Parathyroid adenoma (tissue), 2 donors: ENCODE measurements around the gene C11orf52.
"Not testable (repeated sequence)": the region's sequence is repeated elsewhere in the genome, so short reads cannot be mapped to it uniquely, and the experiment has no call there.

Experiments
- H2AFZ ChIP-seq: fragments of 300-600 bp; sonication (generic); one replicate; pipeline ENCODE4 v1.7.0; 2017; ENCODE audit warnings: antibody characterized with exemption, mild to moderate bottlenecking
- H3K27ac ChIP-seq: fragments of 300-600 bp; sonication (generic); one replicate; pipeline ENCODE4 v1.7.0; 2017
- H3K27me3 ChIP-seq: fragments of 300-600 bp; sonication (generic); one replicate; pipeline ENCODE4 v1.7.0; 2017; ENCODE audit warnings: low read length; ENCODE audit not compliant: control insufficient read depth, insufficient read depth
- H3K36me3 ChIP-seq: fragments of 300-600 bp; sonication (generic); one replicate; pipeline ENCODE4 v1.7.0; 2017; ENCODE audit warnings: low read length; ENCODE audit not compliant: control insufficient read depth, insufficient read depth
- H3K4me1 ChIP-seq: fragments of 300-600 bp; sonication (generic); one replicate; pipeline ENCODE4 v1.7.0; 2017; ENCODE audit warnings: control low read depth
- H3K4me2 ChIP-seq: fragments of 300-600 bp; sonication (generic); one replicate; pipeline ENCODE4 v1.7.0; 2017; ENCODE audit warnings: low read length
- H3K4me3 ChIP-seq: fragments of 300-600 bp; sonication (generic); one replicate; pipeline ENCODE4 v1.7.0; 2017; ENCODE audit warnings: low read depth, low read length
- H3K79me2 ChIP-seq: fragments of 300-600 bp; sonication (generic); one replicate; pipeline ENCODE4 v1.7.0; 2017; ENCODE audit warnings: control low read depth
- H3K9ac ChIP-seq: fragments of 300-600 bp; sonication (generic); one replicate; pipeline ENCODE4 v1.7.0; 2017; ENCODE audit warnings: mild to moderate bottlenecking
- H3K9me3 ChIP-seq: fragments of 300-600 bp; sonication (generic); one replicate; pipeline ENCODE4 v1.7.0; 2017; ENCODE audit warnings: low read length; ENCODE audit not compliant: control insufficient read depth
- CTCF ChIP-seq: fragments of 300-600 bp; sonication (generic); IDR thresholded peaks from one replicate; pipeline ENCODE4 v1.7.0; 2017; ENCODE audit warnings: antibody characterized with exemption, mild to moderate bottlenecking
- donor health status: primary hyperparathyroidism.

The C11orf52 gene

GRCh38 chr11:111882202-111882601, 36.5 kb upstream of the C11orf52 start:
- H3K36me3 ChIP-seq, result no peaks in the 10 kb centered on the region
- no peaks in the 10 kb centered on the region for H3K79me2 ChIP-seq
- no peak overlapping the region for H2AFZ ChIP-seq
- no peak overlapping the region for H3K4me2 ChIP-seq
- no peaks in the 10 kb centered on the region for H3K9me3 ChIP-seq
- TF ChIP-seq CTCF, result no peak
- H3K27me3 ChIP-seq, result no peaks in the 10 kb centered on the region
- H3K4me3 ChIP-seq, result no peak overlapping the region
- no peak overlapping the region for H3K9ac ChIP-seq
- H3K4me1 ChIP-seq, result no peaks in the 10 kb centered on the region
- H3K27ac ChIP-seq, result no peak overlapping the region

- H3K27me3 ChIP-seq, H3K4me2 ChIP-seq, H3K9ac ChIP-seq, H2AFZ ChIP-seq, H3K9me3 ChIP-seq, H3K79me2 ChIP-seq, H3K4me3 ChIP-seq, H3K36me3 ChIP-seq, H3K4me1 ChIP-seq, H3K27ac ChIP-seq: not testable (repeated sequence)
Measured at GRCh38 chr11:111885053-111885452, 33.7 kb upstream of the C11orf52 start.

- H3K79me2 ChIP-seq, result no peaks in the 10 kb centered on the region
- no peak overlapping the region for H3K27ac ChIP-seq
- no peak overlapping the region for H2AFZ ChIP-seq
- no peaks in the 10 kb centered on the region for H3K36me3 ChIP-seq
- H3K9ac ChIP-seq, result no peak overlapping the region
- no peaks in the 10 kb centered on the region for H3K4me1 ChIP-seq
- H3K9me3 ChIP-seq, result no peaks in the 10 kb centered on the region
- H3K4me3 ChIP-seq, result no peak overlapping the region
- no peak for TF ChIP-seq CTCF
- H3K4me2 ChIP-seq, result no peak overlapping the region
- H3K27me3 ChIP-seq, result no peaks in the 10 kb centered on the region
Measured at GRCh38 chr11:111886032-111886431, 32.7 kb upstream of the C11orf52 start.

GRCh38 chr11:111886844-111887243, 31.9 kb upstream of the C11orf52 start:
- no peaks in the 10 kb centered on the region for H3K27me3 ChIP-seq
- H3K9ac ChIP-seq, result no peak overlapping the region
- TF ChIP-seq CTCF, result no peak
- no peaks in the 10 kb centered on the region for H3K4me1 ChIP-seq
- H3K36me3 ChIP-seq, result no peaks in the 10 kb centered on the region
- H2AFZ ChIP-seq, result no peak overlapping the region
- no peak overlapping the region for H3K4me2 ChIP-seq
- no peaks in the 10 kb centered on the region for H3K79me2 ChIP-seq
- no peak overlapping the region for H3K4me3 ChIP-seq
- no peak overlapping the region for H3K27ac ChIP-seq
- H3K9me3 ChIP-seq, result no peaks in the 10 kb centered on the region

- no peaks in the 10 kb centered on the region for H3K9me3 ChIP-seq
- H3K4me3 ChIP-seq, result no peak overlapping the region
- H3K4me2 ChIP-seq, result no peak overlapping the region
- no peak for TF ChIP-seq CTCF
- H3K27ac ChIP-seq, result no peak overlapping the region
- no peaks in the 10 kb centered on the region for H3K27me3 ChIP-seq
- no peak overlapping the region for H3K9ac ChIP-seq
- H2AFZ ChIP-seq, result no peak overlapping the region
- no peaks in the 10 kb centered on the region for H3K36me3 ChIP-seq
- H3K4me1 ChIP-seq, result peaks cover 9% of the 10 kb centered on the region
- H3K79me2 ChIP-seq, result no peaks in the 10 kb centered on the region
Measured at GRCh38 chr11:111905411-111905810, 13.3 kb upstream of the C11orf52 start.
